ENCODE results near the gene DSCAM.

Gene DSCAM

GRCh38 chr21:40143822-40144525, 703.0 kb downstream of the DSCAM start:
- DNase-seq (ENCODE audit: extremely low read depth, low read depth) = peak; percentile 3
- no peak overlapping the region for H3K4me3 ChIP-seq (replicated peaks; ENCODE audit: low read depth, low read length)
- TF ChIP-seq CTCF (IDR thresholded peaks at IDR 0.05; ENCODE audit: low read depth, low read length, missing control alignments) = peak; percentile 54

GRCh38 chr21:40141621-40142020, 705.3 kb downstream of the DSCAM start:
- TF ChIP-seq CTCF (IDR thresholded peaks at IDR 0.05; ENCODE audit: low read depth, low read length, missing control alignments) = no peak
- DNase-seq (ENCODE audit: extremely low read depth, low read depth) = no peak
- H3K4me3 ChIP-seq (replicated peaks; ENCODE audit: low read depth, low read length) = no peak overlapping the region

GRCh38 chr21:40140675-40141074, 706.3 kb downstream of the DSCAM start:
- no peak overlapping the region for H3K4me3 ChIP-seq (replicated peaks; ENCODE audit: low read depth, low read length)
- DNase-seq (ENCODE audit: extremely low read depth, low read depth) = no peak
- TF ChIP-seq CTCF (IDR thresholded peaks at IDR 0.05; ENCODE audit: low read depth, low read length, missing control alignments) = no peak

- no peak for DNase-seq (ENCODE audit: extremely low read depth, low read depth)
- no peak for TF ChIP-seq CTCF (IDR thresholded peaks at IDR 0.05; ENCODE audit: low read depth, low read length, missing control alignments)
- H3K4me3 ChIP-seq (replicated peaks; ENCODE audit: low read depth, low read length) = no peak overlapping the region
Observed at GRCh38 chr21:40139636-40140035, 707.3 kb downstream of the DSCAM start.

- TF ChIP-seq CTCF (IDR thresholded peaks at IDR 0.05; ENCODE audit: low read depth, low read length, missing control alignments) = no peak
Observed at GRCh38 chr21:40136571-40136970, 710.4 kb downstream of the DSCAM start.

GRCh38 chr21:40134731-40135492, 712.0 kb downstream of the DSCAM start:
- TF ChIP-seq CTCF (IDR thresholded peaks at IDR 0.05; ENCODE audit: low read depth, low read length, missing control alignments) = no peak
- no peak for DNase-seq (ENCODE audit: extremely low read depth, low read depth)
- H3K4me3 ChIP-seq (replicated peaks; ENCODE audit: low read depth, low read length) = no peak overlapping the region

More at GRCh38 chr21:40136571-40136970, 710.4 kb downstream of the DSCAM start:
- no peak overlapping the region for H3K4me3 ChIP-seq (replicated peaks; ENCODE audit: low read depth, low read length)
- DNase-seq (ENCODE audit: extremely low read depth, low read depth) = no peak
